Measurements from ENCODE around the gene PNPLA7.

DNA sequence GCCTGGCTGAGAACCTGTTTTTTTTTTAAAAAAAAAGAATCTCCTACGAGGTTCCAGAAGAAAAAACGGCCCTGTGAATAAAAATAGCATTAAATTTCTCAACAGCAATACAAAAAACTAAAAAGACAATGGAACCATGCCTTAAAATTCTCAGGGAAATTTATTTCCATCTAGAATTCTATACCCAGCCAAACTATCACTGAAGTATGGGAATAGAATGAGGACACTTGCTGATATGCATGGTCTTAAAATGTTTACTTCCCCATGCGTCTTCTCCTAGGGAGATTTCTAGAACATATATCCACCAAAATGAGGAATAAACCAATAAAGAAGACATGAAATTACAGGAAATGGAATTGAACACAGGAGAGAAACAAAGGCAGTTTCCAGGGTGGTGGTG lies 74.5 kb downstream of the PNPLA7 start:
- TF ChIP-seq, protein P1, sequence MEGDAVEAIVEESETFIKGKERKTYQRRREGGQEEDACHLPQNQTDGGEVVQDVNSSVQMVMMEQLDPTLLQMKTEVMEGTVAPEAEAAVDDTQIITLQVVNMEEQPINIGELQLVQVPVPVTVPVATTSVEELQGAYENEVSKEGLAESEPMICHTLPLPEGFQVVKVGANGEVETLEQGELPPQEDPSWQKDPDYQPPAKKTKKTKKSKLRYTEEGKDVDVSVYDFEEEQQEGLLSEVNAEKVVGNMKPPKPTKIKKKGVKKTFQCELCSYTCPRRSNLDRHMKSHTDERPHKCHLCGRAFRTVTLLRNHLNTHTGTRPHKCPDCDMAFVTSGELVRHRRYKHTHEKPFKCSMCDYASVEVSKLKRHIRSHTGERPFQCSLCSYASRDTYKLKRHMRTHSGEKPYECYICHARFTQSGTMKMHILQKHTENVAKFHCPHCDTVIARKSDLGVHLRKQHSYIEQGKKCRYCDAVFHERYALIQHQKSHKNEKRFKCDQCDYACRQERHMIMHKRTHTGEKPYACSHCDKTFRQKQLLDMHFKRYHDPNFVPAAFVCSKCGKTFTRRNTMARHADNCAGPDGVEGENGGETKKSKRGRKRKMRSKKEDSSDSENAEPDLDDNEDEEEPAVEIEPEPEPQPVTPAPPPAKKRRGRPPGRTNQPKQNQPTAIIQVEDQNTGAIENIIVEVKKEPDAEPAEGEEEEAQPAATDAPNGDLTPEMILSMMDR (IDR thresholded peaks at IDR 0.05), result no peak
- TF ChIP-seq POLR2A (IDR thresholded peaks at IDR 0.05) (no peak), POLR2AphosphoS5 (IDR thresholded peaks at IDR 0.05; ENCODE audit: insufficient read depth in 1 of 2, low read depth in 1 of 2) (no peak)
